Measurements from ENCODE around the gene G3BP2. TPM values are rescaled to one million over a fixed set of nuclear protein-coding genes. Genes with fewer than 3 reads are reported as not detected.

G3BP2 gene
- total RNA-seq, 6 donors from 2014 or later = 42.8 to 121 (median 97.1) TPM

- Histone ChIP-seq H3K4me3 (no peak overlapping the region), H3K9me3 (no peaks in the 10 kb centered on the region), H3K27ac (no peak overlapping the region), H3K4me1 (no peaks in the 10 kb centered on the region), H3K36me3 (no peaks in the 10 kb centered on the region), H3K27me3 (no peaks in the 10 kb centered on the region)
- TF ChIP-seq POLR2AphosphoS5 (IDR thresholded peaks at IDR 0.05) = no peak
- no peak for TF ChIP-seq POLR2A (IDR thresholded peaks at IDR 0.05)
- no peak for TF ChIP-seq CTCF (IDR thresholded peaks at IDR 0.05)
- no peak for TF ChIP-seq EP300 (IDR thresholded peaks at IDR 0.05)
- 58 to 67% methylated on average over 2 of the region's 2 CpGs for WGBS, 2 donors
- ATAC-seq (ENCODE audit: low FRiP score in 2 of 2) = no peak
- DNase-seq = no peak
These were observed 12.5 kb upstream of the G3BP2 start for GRCh38 chr4:75685546-75686189.

- WGBS, 2 donors = 95 to 97% methylated on average over 6 of the region's 6 CpGs
- H3K4me3 ChIP-seq = no peak overlapping the region
- H3K4me1 ChIP-seq = no peaks in the 10 kb centered on the region
- H3K27me3 ChIP-seq = no peaks in the 10 kb centered on the region
- H3K36me3 ChIP-seq = no peaks in the 10 kb centered on the region
- H3K27ac ChIP-seq = no peak overlapping the region
- ATAC-seq (ENCODE audit: low FRiP score in 2 of 2) (no peak), DNase-seq (no peak)
- no peak for TF ChIP-seq POLR2A (IDR thresholded peaks at IDR 0.05)
- TF ChIP-seq EP300 (IDR thresholded peaks at IDR 0.05) = no peak
- no peak for TF ChIP-seq CTCF (IDR thresholded peaks at IDR 0.05)
- no peak for TF ChIP-seq POLR2AphosphoS5 (IDR thresholded peaks at IDR 0.05)
- H3K9me3 ChIP-seq = no peaks in the 10 kb centered on the region
These were observed 10.4 kb upstream of the G3BP2 start for GRCh38 chr4:75683482-75684155.

- Histone ChIP-seq H3K27ac (no peak overlapping the region), H3K27me3 (no peaks in the 10 kb centered on the region), H3K4me1 (no peaks in the 10 kb centered on the region), H3K36me3 (no peaks in the 10 kb centered on the region), H3K4me3 (no peak overlapping the region), H3K9me3 (no peaks in the 10 kb centered on the region)
- TF ChIP-seq POLR2AphosphoS5 (IDR thresholded peaks at IDR 0.05) (no peak), EP300 (IDR thresholded peaks at IDR 0.05) (no peak), POLR2A (IDR thresholded peaks at IDR 0.05) (no peak)
- WGBS, 2 donors = 91 to 92% methylated on average over 3 of the region's 3 CpGs
- DNase-seq (no peak), ATAC-seq (ENCODE audit: low FRiP score in 2 of 2) (no peak)
These were observed 6.8 kb upstream of the G3BP2 start for GRCh38 chr4:75679876-75680575.

GRCh38 chr4:75678965-75679364 lies 5.8 kb upstream of the G3BP2 start:
- no peaks in the 10 kb centered on the region for H3K36me3 ChIP-seq
- no peak for ATAC-seq (ENCODE audit: low FRiP score in 2 of 2)

More at GRCh38 chr4:75678965-75679364, 5.8 kb upstream of the G3BP2 start:
- Histone ChIP-seq H3K27me3 (no peaks in the 10 kb centered on the region), H3K27ac (no peak overlapping the region), H3K9me3 (no peaks in the 10 kb centered on the region), H3K4me3 (no peak overlapping the region), H3K4me1 (peaks cover 2 to 5% (median 4%) of the 10 kb centered on the region in 4 donors)
- DNase-seq = no peak
- no peak for TF ChIP-seq EP300 (IDR thresholded peaks at IDR 0.05)
- TF ChIP-seq CTCF (IDR thresholded peaks at IDR 0.05) = no peak
- no peak for TF ChIP-seq POLR2AphosphoS5 (IDR thresholded peaks at IDR 0.05)
- no peak for TF ChIP-seq POLR2A (IDR thresholded peaks at IDR 0.05)
